ENCODE results near the gene WNK2.

WNK2 gene

GRCh38 chr9:93171261-93171990 lies 12.5 kb upstream of the WNK2 start:
- Mint-ChIP-seq H3K27ac (no peak overlapping the region), H3K36me3 (no peaks in the 10 kb centered on the region), H3K27me3 (peaks cover 5% of the 10 kb centered on the region), H3K9me3 (no peaks in the 10 kb centered on the region), H3K4me1 (no peaks in the 10 kb centered on the region), H3K4me3 (no peak overlapping the region)
- no peak for ATAC-seq (ENCODE audit: low read depth)
- DNase-seq (ENCODE audit: low spot score in 2 of 2) = no peak

GRCh38 chr9:93172666-93173364 lies 11.1 kb upstream of the WNK2 start:
- H3K9me3 Mint-ChIP-seq = no peaks in the 10 kb centered on the region
- H3K4me3 Mint-ChIP-seq = no peak overlapping the region
- no peak for DNase-seq (ENCODE audit: low spot score in 2 of 2)
- no peak for ATAC-seq (ENCODE audit: low read depth)
- H3K4me1 Mint-ChIP-seq = no peaks in the 10 kb centered on the region
- peaks cover 7% of the 10 kb centered on the region for H3K27me3 Mint-ChIP-seq
- no peak overlapping the region for H3K27ac Mint-ChIP-seq
- H3K36me3 Mint-ChIP-seq = no peaks in the 10 kb centered on the region

DNA sequence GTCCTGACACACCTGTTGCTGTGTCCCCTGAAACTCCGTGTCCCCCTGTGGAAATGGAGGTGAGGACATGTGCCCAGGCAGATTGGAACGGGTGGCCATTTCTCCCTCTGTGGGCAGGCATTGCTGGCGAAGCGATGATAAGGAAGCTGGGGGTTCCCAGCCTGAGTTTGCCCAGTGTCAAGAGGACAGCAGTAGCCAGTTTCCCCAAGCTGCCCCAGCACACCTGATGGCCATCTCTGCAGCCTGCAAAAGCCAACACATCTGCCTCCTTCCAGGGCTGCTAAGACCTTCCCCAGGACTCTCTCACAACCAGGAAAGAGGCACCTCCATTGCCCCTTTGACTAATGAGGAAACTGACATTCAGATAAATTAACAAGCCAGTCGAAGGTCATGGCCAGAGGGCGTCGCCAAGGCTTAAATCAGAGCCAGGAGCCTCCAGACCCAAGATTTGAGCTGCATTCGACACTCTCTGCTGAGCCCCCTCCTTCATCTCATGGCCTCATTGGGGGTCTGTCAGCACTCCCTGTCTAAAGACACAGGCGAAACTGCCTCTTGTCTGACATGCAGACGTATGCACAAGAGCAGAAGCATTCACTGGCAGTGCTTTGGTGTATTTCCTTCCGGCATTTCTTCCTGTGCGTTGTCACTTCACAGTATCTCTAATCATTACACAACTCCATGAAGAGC lies 10.4 kb upstream of the WNK2 start:
- no peak overlapping the region for H3K4me3 Mint-ChIP-seq
- no peak for DNase-seq (ENCODE audit: low spot score in 2 of 2)

DNA sequence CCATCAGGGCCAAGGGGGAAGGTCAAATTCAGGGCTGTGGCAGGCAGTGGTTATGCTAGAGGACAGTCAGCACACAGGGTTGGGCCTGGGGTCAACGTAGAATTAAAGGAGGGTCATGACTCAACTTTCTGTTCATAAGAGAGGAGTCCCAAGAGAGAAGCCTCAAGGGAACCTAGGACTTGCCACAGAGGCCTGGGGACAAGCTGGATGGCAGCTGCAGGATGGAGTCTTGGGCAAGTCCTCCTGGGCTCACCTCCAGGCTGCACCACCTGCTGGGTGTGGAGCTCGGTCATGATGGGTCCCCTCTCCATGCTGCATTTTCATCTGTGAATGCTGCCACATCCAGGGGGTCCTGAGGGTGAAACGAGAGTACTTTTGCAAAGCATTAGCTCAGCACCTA lies 9.0 kb upstream of the WNK2 start:
- Mint-ChIP-seq H3K36me3 (no peaks in the 10 kb centered on the region), H3K4me1 (no peaks in the 10 kb centered on the region), H3K4me3 (no peak overlapping the region), H3K27ac (no peak overlapping the region), H3K27me3 (peaks cover 12% of the 10 kb centered on the region), H3K9me3 (no peaks in the 10 kb centered on the region)
- ATAC-seq (ENCODE audit: low read depth) = no peak
- no peak for DNase-seq (ENCODE audit: low spot score in 2 of 2)

More for the DNA sequence above, 10.4 kb upstream of the WNK2 start:
- no peaks in the 10 kb centered on the region for H3K4me1 Mint-ChIP-seq
- no peaks in the 10 kb centered on the region for H3K9me3 Mint-ChIP-seq
- no peak for ATAC-seq (ENCODE audit: low read depth)
- peaks cover 8% of the 10 kb centered on the region for H3K27me3 Mint-ChIP-seq
- no peak overlapping the region for H3K27ac Mint-ChIP-seq
- H3K36me3 Mint-ChIP-seq = no peaks in the 10 kb centered on the region

GRCh38 chr9:93177676-93178075 lies 6.3 kb upstream of the WNK2 start:
- H3K27me3 Mint-ChIP-seq = peaks cover 22% of the 10 kb centered on the region
- no peak overlapping the region for H3K27ac Mint-ChIP-seq
- ATAC-seq (ENCODE audit: low read depth) = no peak
- no peaks in the 10 kb centered on the region for H3K9me3 Mint-ChIP-seq
- DNase-seq (ENCODE audit: low spot score in 2 of 2) = no peak
- H3K4me3 Mint-ChIP-seq = no peak overlapping the region
- H3K36me3 Mint-ChIP-seq = no peaks in the 10 kb centered on the region
- no peaks in the 10 kb centered on the region for H3K4me1 Mint-ChIP-seq

DNA sequence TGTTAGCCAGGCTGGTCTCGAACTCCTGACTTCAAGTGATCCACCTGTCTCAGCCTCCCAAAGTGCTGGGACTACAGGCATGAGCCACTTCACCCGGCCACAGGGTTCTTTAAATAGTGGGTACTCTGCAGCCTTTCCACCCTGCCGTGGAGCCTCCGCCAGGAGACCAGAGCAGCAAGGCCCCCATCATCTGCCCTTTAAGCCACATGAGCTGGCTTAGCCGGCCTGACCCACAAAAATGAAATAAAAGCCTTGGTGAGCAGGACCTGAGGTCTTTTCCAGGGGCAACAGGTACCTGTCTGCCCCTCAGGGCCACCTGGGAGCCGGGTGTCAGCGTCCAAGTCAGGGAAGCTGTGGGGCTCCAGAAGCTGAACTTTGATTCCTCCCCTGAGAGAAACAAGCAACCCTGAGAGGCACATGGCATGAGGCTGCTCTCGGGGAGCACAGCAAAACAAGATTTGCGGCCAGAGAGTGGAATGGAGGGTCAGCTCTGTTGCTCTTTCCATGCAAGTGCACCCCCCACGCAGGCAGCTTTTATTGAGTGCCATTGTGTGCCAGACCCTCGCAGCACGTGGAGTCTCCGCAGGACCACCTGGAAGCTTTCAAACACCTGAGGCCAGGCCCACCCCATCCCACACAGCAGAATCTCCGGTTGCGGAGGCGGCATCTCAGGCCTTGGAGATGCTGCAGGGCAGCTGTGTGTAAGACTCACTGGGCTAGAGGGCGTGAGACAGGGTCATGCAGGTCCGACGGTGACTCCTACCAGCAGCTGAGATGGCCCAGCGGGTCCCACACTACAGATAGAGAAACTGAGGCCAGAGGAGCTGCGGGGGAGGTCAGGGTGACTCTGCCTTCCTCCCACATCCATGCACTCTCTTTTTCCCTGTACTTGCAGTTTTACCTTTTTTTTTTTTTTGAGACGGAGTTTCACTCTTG lies 4.8 kb upstream of the WNK2 start:
- DNase-seq (ENCODE audit: low spot score in 2 of 2) = no peak
- Mint-ChIP-seq H3K27me3 (peaks cover 26% of the 10 kb centered on the region), H3K27ac (no peak overlapping the region), H3K4me3 (no peak overlapping the region), H3K9me3 (no peaks in the 10 kb centered on the region), H3K36me3 (no peaks in the 10 kb centered on the region), H3K4me1 (peaks cover 5% of the 10 kb centered on the region)
- ATAC-seq (ENCODE audit: low read depth) = no peak

- Mint-ChIP-seq H3K4me1 (peaks cover 7% of the 10 kb centered on the region), H3K27me3 (peaks cover 29% of the 10 kb centered on the region), H3K36me3 (no peaks in the 10 kb centered on the region), H3K27ac (no peak overlapping the region), H3K9me3 (no peaks in the 10 kb centered on the region), H3K4me3 (no peak overlapping the region)
- DNase-seq (ENCODE audit: low spot score in 2 of 2) = no peak
- ATAC-seq (ENCODE audit: low read depth) = no peak
These were observed 3.0 kb upstream of the WNK2 start for GRCh38 chr9:93180938-93181337.

DNA sequence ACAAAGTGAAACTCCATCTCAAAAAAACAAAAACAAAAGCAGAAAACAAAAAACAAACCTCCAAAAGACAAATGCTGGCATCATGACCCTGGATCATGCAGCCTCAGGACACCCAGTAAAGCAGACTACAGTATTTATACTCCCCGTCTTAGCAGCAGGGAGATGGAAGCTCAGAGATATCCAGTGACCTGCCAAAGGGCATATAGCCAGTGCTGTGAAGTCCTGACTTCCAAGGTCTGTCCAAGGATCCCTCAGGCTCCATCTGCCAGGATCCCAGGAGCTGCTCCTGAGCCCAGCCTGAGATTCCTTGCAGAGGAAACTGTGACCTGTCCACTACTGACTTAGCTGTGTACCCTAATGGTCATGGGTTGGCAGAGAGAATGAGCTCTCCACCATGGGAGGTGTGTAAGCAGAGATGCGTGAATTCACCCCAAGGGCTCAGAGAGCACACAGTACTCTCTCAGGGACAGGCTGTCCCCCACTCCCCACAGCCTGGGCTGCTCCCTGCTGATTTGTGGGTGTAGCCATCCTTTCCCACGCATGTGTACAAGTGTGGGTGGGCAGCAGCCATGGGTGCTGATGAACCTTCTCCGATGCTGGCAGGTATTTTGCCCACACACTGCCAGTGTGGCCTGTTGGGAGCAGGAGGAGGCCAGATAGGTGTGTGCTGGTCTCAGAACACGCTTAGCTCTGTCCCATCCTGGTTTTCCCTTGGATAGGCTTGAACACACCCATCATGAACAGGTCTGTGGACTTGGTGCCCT lies 2.1 kb upstream of the WNK2 start:
- no peaks in the 10 kb centered on the region for H3K9me3 Mint-ChIP-seq
- no peaks in the 10 kb centered on the region for H3K36me3 Mint-ChIP-seq
- no peak overlapping the region for H3K27ac Mint-ChIP-seq
- peaks cover 7% of the 10 kb centered on the region for H3K4me1 Mint-ChIP-seq
- H3K4me3 Mint-ChIP-seq = no peak overlapping the region
- no peak for ATAC-seq (ENCODE audit: low read depth)
- H3K27me3 Mint-ChIP-seq = peaks cover 35% of the 10 kb centered on the region
- DNase-seq (ENCODE audit: low spot score in 2 of 2) = no peak

- Mint-ChIP-seq H3K4me3 (peak overlapping the region; percentile 75), H3K36me3 (no peaks in the 10 kb centered on the region)
These were observed 1.4 kb upstream of the WNK2 start for GRCh38 chr9:93182572-93182971.

GRCh38 chr9:93183131-93183662 lies 742 bp upstream of the WNK2 start:
- ATAC-seq (ENCODE audit: low read depth) = no peak
- DNase-seq (ENCODE audit: low spot score in 2 of 2) = no peak
- Mint-ChIP-seq H3K9me3 (no peaks in the 10 kb centered on the region), H3K36me3 (no peaks in the 10 kb centered on the region), H3K4me1 (peaks cover 7% of the 10 kb centered on the region), H3K4me3 (peak overlapping the region; percentile 75), H3K27ac (no peak overlapping the region), H3K27me3 (peaks cover 37% of the 10 kb centered on the region)

More at GRCh38 chr9:93182572-93182971, 1.4 kb upstream of the WNK2 start:
- Mint-ChIP-seq H3K27me3 (peaks cover 38% of the 10 kb centered on the region), H3K4me1 (peaks cover 7% of the 10 kb centered on the region), H3K27ac (no peak overlapping the region), H3K9me3 (no peaks in the 10 kb centered on the region)
- no peak for ATAC-seq (ENCODE audit: low read depth)
- DNase-seq (ENCODE audit: low spot score in 2 of 2) = no peak

GRCh38 chr9:93184432-93185265 lies 710 bp downstream of the WNK2 start:
- Mint-ChIP-seq H3K4me1 (peaks cover 7% of the 10 kb centered on the region), H3K36me3 (no peaks in the 10 kb centered on the region), H3K4me3 (peak overlapping the region; percentile 77), H3K27ac (no peak overlapping the region), H3K27me3 (peaks cover 35% of the 10 kb centered on the region), H3K9me3 (no peaks in the 10 kb centered on the region)
- ATAC-seq (ENCODE audit: low read depth) = peak; percentile 16
- peak in 1 of 2 donors; percentile 35 for DNase-seq (ENCODE audit: low spot score in 2 of 2)
